Measurements from ENCODE around the gene CRB3.

The CRB3 gene

DNA sequence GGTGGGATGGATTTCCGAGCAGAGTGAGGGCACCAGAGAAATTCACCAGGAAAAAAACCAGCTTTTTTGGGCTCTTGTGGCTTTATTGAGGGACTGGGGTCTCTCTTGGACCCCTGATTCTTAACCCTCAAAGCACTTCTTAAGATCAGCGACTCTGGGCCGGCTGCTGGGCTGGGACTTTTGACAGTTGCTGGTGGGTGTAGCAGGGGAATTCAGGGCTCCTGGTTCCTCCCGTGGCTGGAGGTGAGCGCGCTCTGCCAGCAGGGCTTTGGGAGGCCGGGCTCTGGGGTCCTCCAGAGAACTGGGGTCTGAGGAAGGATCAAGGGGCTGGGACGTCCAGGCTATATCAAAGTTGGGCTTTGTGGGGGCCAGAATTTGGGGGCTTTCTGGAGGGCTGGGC, 3.3 kb downstream of the CRB3 start:
- DNase-seq = no peak

DNA sequence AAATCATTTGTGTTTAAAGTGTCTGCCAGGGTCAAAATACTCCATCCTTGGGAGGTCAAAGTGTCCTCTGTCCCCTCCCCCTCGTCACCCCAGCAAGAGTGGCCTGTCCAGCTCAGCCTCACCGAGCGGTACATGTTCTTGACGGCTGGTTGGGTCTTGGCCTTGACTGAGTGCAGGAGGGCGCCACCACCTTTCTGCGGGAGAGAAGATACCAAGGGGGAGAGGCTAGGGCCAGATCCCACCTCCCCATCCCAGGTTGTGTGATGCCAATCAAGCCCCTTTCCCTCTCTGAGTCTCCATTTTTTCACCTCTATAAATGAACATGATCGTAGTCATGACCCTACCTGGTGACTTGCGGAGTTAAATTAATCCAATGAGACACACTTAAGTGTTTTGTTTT, 6.1 kb downstream of the CRB3 start:
- no peak for DNase-seq

DNA sequence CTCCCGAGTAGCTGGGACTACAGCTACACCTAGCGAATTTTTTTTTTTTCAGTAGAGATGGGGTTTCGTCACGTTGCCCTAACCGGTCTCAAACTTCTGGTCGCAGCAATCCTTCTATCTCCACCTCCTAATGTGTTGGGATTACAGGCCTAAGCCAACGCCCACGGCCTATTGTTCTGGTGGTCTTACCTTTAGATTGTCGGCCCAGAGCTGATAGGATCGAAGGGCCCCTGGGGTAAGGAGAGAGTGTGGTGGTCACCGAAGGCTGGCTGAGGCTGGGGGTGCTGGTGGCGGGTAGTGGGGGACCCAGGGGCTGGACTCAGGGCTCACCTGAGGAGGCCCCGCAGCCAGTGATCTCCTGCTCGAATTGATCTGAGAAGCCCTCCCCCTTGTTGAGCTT, 7.0 kb downstream of the CRB3 start:
- no peak for DNase-seq

DNA sequence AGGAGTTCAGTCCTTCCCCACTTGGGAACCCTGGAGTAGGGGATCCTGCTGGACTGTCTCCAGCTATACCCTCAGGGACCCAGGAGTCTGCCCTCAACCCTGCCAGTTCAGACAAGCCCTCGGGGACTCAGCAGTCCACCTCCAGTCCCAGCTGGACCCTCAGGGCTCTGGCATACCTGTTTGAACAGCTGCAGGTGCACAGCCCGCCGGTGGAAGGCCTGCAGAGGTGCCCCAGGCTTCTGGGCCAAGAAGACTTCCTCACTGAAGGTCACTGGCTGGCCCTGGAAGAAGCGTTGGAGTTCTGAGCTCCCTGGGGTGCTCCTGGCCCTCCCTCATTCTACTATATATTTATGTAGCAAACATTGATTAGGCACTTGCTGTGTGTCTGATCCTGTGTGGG, 8.6 kb downstream of the CRB3 start:
- no peak for DNase-seq

DNA sequence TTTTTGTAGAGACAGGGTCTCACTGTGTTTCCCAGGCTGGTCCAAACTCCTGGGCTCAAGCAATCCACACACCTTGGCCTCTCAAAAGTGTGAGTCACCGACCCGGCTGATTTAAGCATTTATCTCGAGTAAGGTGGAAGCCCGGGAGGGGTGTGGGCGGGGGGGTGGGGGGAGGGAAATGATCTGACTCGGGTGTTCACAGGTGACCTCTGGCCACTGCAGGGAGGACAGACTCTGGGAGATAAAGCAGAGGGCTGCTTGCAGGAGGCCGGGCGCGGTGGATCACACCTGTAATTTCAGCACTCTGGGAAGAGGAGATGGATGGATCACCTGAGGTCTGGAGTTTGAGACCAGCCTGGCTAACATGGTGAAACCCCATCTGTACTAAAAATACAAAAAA, 9.6 kb downstream of the CRB3 start:
- DNase-seq = no peak

DNA sequence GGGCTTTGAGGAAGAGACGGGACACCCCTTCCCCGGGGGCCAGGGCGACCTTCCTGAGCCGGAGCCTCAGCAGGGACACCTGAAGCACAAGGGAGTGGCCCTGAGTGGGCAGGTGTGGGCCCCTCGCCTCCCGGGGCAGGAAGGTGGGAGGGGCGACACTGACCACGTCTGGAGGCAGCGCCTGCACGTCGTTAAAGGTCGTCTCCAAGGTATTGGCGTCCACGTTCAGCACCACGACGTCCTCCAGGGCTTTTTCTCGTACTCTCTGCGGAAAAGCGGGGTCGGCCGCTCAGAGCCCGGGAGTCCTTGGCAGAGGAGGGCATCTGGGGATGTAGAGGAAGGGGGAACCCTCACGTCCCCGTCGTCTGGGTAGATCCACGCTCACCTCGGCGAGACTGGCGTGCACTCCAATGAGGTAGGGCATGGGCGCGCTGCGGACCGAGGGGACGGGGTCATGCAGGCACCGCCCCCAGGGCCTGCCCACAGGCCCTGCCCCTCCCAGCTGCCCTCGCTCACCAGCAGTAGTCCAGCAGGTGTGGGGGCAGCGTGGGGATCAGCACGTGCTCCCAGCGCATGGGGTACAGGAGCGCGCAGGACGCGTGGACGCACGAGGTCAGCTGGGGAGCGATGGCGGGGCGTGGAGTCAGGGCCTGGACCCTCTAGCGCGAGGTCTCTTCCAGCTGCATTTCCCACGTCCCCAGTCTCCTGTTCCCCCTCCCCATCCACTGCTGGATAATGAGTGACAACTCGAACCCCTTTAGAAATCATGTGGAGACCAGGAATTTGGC, 11.4 kb downstream of the CRB3 start:
- no peak for DNase-seq

DNA sequence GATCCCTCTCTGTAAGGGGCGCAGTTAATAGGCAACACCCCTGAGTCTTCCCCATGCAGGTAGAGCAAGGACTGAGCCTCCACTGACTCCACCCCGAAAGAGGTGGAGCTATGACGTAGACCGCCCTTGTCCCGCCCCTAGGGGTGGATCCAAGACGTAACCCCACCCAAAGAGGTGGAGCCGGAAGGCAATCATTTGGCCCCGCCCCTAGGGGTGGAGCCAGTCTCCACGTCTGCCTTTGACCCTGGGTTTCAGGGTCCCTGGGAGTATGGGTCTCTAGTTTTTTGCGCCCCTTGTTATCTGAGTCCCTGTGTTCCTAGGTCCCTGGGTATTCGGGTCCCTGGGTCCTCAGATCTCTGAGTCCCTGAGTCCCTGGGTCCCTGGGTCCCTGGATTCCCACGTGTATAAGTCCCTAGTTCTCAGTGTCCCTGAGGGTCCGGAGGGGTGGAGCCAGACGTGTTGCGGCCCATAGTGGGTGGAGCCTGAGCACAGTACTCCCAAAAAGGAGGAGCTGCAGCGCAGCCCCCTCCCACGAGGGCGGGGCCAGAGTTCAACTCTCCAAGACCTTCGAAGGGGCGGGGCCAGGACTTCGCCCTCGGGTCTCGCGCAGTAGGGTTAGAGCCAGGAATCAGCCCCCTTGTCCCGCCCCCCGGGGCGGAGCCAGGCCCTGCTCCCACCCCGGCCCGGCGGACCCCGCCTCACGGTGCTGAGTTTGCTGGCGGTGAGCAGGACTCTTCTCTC, 12.3 kb downstream of the CRB3 start:
- DNase-seq = peak; percentile 77

DNA sequence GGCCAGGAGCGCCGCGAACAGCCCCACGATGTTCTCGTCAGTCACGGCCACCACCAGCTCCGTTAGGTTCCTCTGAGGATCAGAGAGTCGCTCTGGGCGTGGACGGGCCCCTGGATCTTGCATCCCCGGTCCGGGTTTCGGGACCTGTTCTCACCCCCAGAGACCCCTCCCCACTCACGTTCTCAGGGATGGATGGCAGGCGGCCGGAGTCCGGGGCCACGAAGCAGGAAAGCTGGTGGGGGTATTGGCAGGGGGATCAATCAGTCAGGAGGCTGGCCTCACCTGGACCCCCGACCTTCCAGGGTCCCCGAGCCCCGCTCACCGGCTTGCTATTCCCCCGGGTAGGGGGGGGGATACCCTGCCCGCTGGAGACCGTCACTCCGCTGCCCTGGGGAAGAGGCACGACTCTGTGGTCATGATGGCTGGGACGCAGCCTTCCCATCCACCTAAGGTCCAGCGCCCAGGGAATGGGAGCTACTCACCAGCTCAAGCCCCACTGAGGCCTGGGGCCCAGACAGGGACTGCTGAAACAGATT, 12.9 kb downstream of the CRB3 start:
- DNase-seq = no peak

DNA sequence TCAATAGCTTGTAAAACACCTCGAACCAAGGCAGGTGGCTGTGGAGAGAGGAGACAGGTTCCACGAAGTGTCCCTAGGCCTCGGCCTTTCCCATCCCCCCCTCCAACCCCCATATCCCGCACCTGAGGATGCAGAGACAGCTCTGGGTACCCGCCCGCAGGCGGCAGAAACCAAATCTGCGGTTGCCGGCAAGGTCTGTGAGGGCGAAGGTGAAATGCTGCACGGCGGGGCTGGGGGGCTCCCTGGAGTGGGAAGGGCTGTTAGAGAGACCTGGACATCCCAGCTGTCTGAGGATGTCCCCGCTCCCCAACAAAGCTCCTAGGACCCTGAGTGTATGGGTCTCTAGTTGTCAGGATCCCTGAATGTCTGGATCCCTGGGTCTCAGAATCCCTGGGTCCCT, 14.7 kb downstream of the CRB3 start:
- no peak for DNase-seq

DNA sequence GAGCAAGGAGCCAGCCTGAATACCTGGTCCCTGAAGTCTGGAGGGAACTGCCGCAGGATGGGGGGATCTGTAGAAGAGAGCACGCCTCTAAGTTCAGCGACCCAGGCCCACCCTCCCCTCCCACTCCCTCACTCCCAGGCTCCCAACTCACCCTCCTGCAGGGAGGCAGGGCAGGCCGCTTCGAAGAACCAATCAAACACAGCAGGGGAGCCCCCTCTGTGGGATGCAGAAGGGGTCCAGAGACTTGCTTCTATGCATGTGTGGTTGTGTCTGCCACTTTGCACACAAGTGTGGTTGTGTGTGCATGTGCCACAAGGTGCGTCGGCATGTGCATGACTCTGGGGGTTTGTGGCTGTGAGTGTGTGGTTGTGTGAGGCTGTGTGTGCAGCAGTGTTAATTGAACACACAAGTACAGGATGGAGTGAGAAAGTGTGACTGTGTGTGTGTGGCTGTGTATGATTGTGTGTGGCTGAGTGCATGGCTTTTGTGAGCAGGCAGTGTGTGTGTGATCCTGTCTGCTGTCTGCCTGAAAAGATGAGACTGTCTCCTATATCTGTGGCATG, 15.8 kb downstream of the CRB3 start:
- DNase-seq = no peak

DNA sequence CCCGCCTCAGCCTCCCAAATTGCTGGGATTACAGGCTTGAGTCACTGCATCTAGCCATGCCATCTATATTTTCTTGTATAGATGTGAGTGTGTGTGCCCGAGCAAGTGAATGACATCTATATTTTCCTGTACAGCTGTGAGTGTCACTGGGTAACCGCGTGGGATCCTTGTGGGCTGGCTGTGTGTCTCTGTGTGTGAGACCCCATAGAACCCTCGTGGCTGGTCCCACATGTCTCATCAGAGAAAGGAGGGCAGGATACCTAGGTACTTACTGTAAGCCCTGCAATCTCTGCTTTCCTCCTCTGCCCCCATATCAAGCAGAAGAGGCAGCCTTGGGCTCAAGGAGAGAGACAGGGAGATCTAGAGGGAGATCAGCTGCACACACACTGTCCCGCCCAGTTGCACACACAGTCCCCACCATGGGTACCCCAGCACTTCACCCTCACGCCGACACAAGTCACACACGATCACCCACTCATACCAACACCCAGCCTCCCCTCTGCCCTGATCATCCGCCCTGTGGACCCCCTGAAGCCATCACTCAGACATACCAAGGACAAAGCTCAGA, 16.9 kb downstream of the CRB3 start:
- peak; percentile 34 for DNase-seq

DNA sequence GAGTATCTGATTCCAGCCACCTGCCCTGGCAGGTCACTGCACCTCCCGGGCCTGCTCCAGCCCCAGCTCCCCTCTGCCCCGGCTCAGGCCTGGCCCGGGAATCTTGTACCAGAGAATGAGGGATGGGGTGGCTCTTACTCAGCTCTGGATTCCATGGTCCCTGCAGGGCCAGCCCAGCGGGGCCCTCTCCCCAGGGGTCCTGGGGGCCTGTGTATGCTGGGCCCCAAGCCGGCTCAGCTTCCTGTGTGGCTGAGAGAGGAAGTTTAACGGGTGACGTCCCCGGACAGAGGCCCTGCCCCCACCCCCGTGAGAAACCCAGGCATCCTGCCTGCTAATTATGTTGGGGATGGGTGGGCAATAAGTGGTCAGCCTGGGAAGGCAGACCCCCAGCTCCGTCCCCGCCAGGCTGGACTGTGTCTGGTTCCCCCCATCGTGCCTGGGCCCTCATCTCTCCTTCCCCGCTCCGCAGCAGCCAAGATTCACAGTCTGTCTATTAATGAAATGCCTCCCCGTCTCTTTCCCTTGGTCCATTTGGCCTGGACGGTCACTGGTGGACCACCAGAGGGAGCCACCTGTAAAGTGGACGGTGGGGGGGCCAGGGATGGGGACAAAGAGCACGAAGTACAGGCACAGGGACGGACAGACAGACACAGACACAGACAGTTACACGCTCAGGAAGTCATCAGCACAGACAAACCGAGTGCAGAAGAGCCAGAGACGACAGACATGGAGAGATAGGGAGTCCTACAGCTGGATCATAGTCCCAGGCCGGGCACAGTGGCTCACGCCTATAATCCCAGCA, 17.7 kb downstream of the CRB3 start, which contains the start of gene DENND1C:
Gene DENND1C, minus strand, starts transcription at position 247 of the 802 bp plus-strand sequence. Its CDS starts 92 bp downstream, at position 155.
- DNase-seq = peak; percentile 81

DNA sequence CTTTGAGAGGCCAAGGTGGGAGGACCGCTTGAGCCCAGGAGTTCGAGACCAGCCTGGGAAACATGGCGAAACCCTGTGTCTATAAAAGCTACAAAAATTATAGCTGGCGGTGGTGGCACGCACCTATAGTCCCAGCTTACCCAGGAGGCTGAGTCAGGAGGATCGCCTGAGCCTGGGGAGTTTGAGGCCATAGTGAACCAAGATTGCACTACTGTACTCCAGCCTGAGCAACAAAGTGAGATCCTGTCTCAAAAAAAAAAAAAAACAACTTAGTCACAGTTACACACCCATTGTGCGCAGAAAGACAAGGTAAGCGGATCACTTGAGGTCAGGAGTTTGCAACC, 18.2 kb downstream of the CRB3 start:
- DNase-seq = no peak

DNA sequence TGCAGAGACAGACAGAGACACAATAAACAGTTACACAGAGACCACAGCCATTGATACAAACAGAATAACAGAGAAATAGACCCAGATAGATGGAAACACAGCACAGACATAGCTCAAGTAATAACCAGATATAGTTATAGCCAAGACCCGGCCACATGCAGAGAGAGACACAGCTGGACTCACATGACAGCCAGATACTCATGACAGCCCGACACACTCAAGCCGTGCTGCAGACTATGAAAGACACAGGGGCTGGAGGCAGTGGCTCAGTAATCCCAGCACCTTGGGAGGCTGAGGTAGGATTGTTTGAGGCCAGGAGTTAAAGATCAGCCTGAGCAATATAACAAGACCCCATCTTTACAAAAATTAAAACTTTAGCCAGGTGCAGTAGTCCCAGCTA, 19.2 kb downstream of the CRB3 start:
- no peak for DNase-seq

DNA sequence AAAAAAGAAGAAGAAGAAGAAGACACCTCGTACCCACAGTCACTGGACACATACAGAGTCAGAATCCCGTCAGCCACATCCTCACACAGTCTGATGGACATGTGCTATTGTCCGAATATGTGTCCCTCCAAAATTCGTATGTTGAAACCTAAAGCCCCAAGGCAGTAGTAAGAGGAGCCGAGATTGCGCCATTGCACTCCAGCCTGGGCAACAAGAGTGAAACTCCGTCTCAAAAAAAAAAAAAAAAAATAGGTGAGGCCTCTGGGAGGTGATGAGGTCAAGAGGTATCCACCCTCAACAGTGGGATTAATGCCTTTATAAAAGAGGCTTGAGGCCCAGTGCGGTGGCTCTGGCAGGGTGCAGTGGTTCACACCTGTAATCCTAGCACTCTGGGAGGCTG, 20.2 kb downstream of the CRB3 start:
- no peak for DNase-seq

DNA sequence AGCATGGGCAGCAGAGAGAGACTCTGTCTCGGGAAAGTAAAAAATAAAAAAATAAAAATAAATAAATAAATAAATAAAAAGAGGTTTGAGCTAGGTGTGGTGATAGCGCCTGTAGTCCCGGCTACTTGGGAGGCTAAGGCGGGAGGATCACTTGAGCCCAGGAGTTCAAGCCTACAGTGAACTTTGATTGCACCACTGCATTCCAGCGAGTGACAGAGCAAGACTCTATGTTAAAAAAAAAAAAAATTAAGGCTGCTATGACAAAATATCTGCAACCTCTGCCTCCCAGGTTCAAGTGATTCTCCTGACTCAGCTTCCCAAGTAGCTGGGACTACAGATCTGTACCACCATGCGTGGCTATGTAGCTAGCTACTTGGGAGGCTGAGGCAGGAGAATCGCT, 20.8 kb downstream of the CRB3 start:
- DNase-seq = no peak

DNA sequence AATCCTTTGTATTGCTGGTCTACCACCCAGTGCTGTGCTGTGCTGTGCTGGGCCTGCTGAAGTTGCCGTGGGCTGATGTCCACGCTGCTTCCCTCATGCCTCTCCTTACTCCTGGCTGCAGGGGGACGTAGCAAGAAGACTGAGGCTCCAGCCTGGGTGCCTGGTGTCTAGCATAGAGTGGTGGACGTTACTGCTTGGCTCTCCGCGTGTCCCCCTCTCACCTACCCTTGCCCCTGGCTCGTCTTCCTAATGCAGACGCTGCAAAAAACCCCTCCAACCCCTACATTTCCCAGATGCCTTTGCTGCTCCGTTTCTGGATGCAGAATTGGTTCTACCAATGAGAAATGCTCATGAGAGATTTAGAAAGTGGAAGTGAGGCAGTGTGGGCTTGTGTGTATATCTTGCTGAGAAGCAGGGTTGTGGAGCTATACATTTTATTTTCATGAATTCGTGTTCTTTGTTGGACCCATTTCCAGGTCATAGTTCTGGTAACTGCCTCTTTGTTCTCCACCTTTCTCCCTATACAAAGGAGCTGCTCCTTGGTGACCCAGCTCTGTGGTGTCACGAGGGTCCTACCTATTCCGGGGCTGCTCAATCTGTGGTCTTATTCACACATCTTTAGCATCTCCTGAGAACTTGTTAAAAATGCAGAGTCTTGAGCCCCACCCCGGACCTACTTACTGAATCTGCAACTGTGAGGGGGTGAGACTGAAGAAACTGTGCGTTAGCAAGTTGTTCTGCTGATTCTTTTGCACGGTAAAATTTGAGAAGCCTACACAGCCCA, 25.4 kb downstream of the CRB3 start:
- peak; percentile 39 for DNase-seq

DNA sequence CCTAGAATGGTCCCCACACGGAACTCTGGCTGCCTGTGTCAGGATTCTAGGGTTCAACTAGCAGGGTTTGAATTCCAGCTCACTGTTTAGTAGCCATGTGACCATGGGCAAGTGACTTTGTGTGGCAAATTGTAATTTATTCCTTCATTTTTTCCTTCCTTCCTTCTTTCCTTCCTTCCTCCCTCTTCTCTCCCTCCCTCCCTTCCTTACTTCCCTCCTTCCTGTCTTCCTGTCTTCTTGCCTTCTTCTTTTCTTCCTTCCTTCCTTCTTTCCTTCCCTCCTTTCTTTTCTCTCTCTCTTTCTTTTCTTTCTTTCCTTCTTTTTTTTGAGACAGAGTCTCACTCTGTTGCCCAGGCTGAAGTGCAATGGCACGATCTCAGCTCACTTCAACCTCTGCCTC, 26.1 kb downstream of the CRB3 start:
- no peak for DNase-seq

DNA sequence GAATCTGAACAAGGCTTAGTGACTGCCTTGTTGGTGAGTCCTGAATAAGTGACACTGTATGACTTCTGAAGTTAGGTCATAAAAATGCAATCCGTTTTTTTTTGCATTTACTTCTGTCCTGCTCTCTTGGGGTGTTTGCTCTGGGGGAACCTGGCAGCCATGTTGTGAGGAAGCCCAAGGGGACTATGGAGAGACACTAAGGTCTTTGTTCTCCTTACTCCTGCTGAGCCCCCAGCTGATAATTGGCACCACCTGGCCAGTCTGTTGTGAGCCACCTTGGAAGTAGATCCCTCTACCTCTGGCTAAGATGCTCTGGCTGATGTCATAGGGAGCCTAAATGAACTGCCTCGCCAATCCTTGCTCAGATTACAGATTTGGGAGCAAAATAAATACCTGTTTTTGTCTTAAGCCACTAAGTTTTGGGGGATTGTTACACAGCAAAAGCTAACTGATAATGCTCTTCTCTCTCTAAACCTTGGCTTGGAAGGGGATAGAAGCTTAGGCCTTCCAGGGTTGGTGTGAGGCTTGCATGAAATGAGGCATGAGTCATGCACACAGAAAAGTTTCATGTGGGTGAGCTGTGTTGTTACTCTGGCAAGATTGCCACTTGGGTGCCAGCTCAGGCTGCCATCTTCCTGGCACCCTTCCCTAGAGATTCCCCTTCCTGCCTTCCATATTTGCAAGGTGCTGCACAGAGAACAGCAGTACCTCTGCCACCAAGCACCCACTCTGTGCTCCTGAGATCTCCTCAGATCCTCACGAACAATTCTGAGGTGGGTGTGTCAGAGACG, 27.9 kb downstream of the CRB3 start:
- no peak for DNase-seq

DNA sequence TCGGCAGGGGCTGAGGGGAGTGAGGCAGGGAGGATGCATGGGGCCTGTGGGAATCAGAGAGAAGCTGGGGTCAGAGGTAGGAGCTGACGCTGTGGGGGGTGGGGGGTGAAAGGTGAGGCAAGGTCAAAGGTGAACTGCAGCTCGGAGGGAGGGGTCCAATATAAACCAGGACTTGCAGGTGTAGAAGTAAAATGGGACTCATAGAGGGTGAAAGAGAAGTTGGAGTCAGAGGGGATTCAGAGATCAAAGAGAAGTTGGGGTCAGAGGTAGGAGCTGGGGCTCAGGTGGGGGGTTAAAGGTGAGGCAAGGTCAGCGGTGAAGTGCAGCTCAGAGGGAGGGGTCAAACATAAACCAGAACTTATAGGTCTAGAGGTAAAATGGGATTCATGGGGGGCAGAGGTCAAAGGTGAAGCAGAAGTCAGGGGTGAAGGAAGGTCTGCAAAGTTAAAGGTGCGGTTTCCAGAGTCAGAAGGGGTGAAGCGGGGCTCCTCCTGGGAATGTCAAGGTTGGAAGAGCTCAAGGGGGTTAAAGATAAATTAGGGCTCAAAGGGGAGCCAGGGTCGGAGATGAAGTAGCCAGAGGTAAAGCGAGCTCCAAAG, 30.5 kb downstream of the CRB3 start:
- no peak for DNase-seq

DNA sequence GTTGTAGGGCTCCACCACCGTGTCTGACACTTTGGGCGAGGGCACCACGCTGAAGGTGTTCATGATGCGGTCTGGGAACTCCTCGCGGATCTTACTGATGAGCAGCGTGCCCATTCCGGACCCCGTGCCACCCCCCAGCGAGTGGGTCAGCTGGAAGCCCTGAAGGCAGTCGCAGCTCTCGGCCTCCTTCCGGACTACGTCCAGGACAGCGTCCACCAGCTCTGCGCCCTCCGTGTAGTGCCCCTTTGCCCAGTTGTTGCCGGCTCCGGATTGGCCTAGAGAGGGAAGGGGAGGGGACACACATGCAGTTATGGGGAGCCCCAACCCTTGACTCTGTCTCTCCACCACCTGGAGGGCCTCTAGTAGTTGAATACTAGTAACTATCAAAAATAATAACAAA, 31.9 kb downstream of the CRB3 start:
- DNase-seq = no peak

Measured in CD4-positive, alpha-beta T cell treated with Interleukin-17A for 1 hour (primary cell).